ENCODE measurements around the gene SETX.

SETX gene

GRCh38 chr9:132221941-132222340 lies 132.8 kb downstream of the SETX start:
- Histone ChIP-seq H3K4me1 (ENCODE audit: control insufficient read depth, insufficient read depth, low read length) (no peaks in the 10 kb centered on the region), H3K27me3 (ENCODE audit: control insufficient read depth, insufficient read depth, low read length) (no peaks in the 10 kb centered on the region), H3K9ac (ENCODE audit: low read depth, low read length) (no peak overlapping the region), H3K4me3 (ENCODE audit: low read depth, low read length) (no peak overlapping the region), H3K36me3 (ENCODE audit: control insufficient read depth, insufficient read depth, low read length) (no peaks in the 10 kb centered on the region), H3K9me3 (ENCODE audit: control insufficient read depth, insufficient read depth, low read length) (no peaks in the 10 kb centered on the region)

GRCh38 chr9:132218208-132218607 lies 136.6 kb downstream of the SETX start:
- H3K27me3 ChIP-seq (ENCODE audit: control insufficient read depth, insufficient read depth, low read length), result no peaks in the 10 kb centered on the region
- no peak overlapping the region for H3K4me3 ChIP-seq (ENCODE audit: low read depth, low read length)
- H3K36me3 ChIP-seq (ENCODE audit: control insufficient read depth, insufficient read depth, low read length), result no peaks in the 10 kb centered on the region
- no peaks in the 10 kb centered on the region for H3K9me3 ChIP-seq (ENCODE audit: control insufficient read depth, insufficient read depth, low read length)
- no peaks in the 10 kb centered on the region for H3K4me1 ChIP-seq (ENCODE audit: control insufficient read depth, insufficient read depth, low read length)
- no peak overlapping the region for H3K9ac ChIP-seq (ENCODE audit: low read depth, low read length)

- no peaks in the 10 kb centered on the region for H3K27me3 ChIP-seq (ENCODE audit: control insufficient read depth, insufficient read depth, low read length)
These were observed 137.7 kb downstream of the SETX start for GRCh38 chr9:132216861-132217619.

GRCh38 chr9:132214027-132214622 lies 140.7 kb downstream of the SETX start:
- Histone ChIP-seq H3K27me3 (ENCODE audit: control insufficient read depth, insufficient read depth, low read length) (no peaks in the 10 kb centered on the region), H3K9ac (ENCODE audit: low read depth, low read length) (no peak overlapping the region), H3K9me3 (ENCODE audit: control insufficient read depth, insufficient read depth, low read length) (no peaks in the 10 kb centered on the region), H3K4me1 (ENCODE audit: control insufficient read depth, insufficient read depth, low read length) (no peaks in the 10 kb centered on the region), H3K36me3 (ENCODE audit: control insufficient read depth, insufficient read depth, low read length) (no peaks in the 10 kb centered on the region), H3K4me3 (ENCODE audit: low read depth, low read length) (no peak overlapping the region)

More at GRCh38 chr9:132216861-132217619, 137.7 kb downstream of the SETX start:
- no peak overlapping the region for H3K4me3 ChIP-seq (ENCODE audit: low read depth, low read length)
- H3K9me3 ChIP-seq (ENCODE audit: control insufficient read depth, insufficient read depth, low read length), result no peaks in the 10 kb centered on the region
- H3K36me3 ChIP-seq (ENCODE audit: control insufficient read depth, insufficient read depth, low read length), result no peaks in the 10 kb centered on the region
- no peaks in the 10 kb centered on the region for H3K4me1 ChIP-seq (ENCODE audit: control insufficient read depth, insufficient read depth, low read length)
- no peak overlapping the region for H3K9ac ChIP-seq (ENCODE audit: low read depth, low read length)

GRCh38 chr9:132211570-132211969 lies 143.2 kb downstream of the SETX start:
- Histone ChIP-seq H3K4me1 (ENCODE audit: control insufficient read depth, insufficient read depth, low read length) (no peaks in the 10 kb centered on the region), H3K27me3 (ENCODE audit: control insufficient read depth, insufficient read depth, low read length) (no peaks in the 10 kb centered on the region), H3K4me3 (ENCODE audit: low read depth, low read length) (no peak overlapping the region), H3K36me3 (ENCODE audit: control insufficient read depth, insufficient read depth, low read length) (no peaks in the 10 kb centered on the region), H3K9me3 (ENCODE audit: control insufficient read depth, insufficient read depth, low read length) (no peaks in the 10 kb centered on the region), H3K9ac (ENCODE audit: low read depth, low read length) (no peak overlapping the region)

Data from iPS-15b (cell line).